ENCODE data around the gene PIK3R1. TPM values are rescaled to one million over a fixed set of nuclear protein-coding genes. Genes with fewer than 3 reads are reported as not detected.

PIK3R1 gene
- total RNA-seq, 4 donors from 2014 or later: 101 to 358 (median 190) TPM

DNA sequence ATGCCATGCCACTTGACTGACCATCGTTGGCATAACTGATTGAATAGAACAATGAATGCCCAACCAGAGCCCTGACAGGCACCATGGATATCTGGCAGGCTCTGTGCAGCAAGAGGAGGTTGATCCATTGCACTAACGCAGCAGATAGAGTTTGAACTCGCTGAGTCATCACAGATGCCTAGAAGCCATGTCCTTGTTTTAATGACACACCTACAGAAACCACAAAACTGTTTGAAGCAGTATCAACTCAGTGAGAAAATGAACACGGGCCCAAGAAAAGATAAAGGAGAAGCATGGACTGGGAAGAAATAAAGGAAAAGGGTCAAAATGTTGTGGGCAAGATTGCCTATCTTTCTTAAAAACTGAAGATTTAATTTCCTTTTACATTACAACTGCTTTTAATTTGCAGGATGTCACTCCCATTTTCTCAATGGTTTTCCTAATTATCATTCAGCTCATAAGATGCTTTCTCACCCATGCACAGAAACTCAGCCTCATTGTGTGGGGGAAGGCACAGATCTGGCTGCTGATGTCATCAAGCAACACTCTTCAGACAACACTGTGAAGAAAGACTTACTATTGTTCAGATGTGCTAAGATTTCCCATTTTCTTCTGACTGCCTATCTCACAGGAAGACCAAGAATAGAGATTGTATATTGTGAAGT, 129.0 kb downstream of the PIK3R1 start:
- intact Hi-C loops (cut with DNase I; ENCODE audit: low total_unique reads): no loop called here
- Histone ChIP-seq H3K4me3 (no peak overlapping the region), H3K27me3 (no peaks in the 10 kb centered on the region), H3K9me3 (no peaks in the 10 kb centered on the region), H3K36me3 (no peaks in the 10 kb centered on the region), H3K27ac (peak overlapping the region; percentile 65 to 70), H3K4me1 (no peaks in the 10 kb centered on the region)
- TF ChIP-seq, protein P1, sequence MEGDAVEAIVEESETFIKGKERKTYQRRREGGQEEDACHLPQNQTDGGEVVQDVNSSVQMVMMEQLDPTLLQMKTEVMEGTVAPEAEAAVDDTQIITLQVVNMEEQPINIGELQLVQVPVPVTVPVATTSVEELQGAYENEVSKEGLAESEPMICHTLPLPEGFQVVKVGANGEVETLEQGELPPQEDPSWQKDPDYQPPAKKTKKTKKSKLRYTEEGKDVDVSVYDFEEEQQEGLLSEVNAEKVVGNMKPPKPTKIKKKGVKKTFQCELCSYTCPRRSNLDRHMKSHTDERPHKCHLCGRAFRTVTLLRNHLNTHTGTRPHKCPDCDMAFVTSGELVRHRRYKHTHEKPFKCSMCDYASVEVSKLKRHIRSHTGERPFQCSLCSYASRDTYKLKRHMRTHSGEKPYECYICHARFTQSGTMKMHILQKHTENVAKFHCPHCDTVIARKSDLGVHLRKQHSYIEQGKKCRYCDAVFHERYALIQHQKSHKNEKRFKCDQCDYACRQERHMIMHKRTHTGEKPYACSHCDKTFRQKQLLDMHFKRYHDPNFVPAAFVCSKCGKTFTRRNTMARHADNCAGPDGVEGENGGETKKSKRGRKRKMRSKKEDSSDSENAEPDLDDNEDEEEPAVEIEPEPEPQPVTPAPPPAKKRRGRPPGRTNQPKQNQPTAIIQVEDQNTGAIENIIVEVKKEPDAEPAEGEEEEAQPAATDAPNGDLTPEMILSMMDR (IDR thresholded peaks at IDR 0.05): no peak
- TF ChIP-seq POLR2A (IDR thresholded peaks at IDR 0.05): no peak
- DNase-seq: no peak

DNA sequence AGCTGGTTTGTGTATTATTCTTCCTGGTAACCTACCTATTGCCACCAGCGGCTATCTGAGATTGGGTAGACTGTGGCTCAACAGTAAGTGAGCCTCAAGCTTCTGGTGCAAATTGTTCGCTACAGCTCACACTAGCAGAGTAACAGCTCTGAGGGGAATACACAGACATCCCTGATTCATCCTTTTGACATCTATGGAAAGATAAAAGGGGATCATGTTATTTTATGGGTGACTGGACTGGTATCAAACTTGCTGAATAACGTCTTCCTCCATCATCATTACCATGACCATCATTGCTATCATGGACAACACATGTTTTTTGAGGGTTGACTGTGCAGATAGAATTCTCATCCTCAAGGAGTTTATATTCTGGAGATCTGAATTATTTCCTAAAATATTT, 129.6 kb downstream of the PIK3R1 start:
- no peaks in the 10 kb centered on the region for H3K9me3 ChIP-seq
- no peak overlapping the region for H3K4me3 ChIP-seq
- no peaks in the 10 kb centered on the region for H3K27me3 ChIP-seq
- H3K27ac ChIP-seq: peak overlapping the region; percentile 65 to 70
- H3K36me3 ChIP-seq: no peaks in the 10 kb centered on the region
- no peaks in the 10 kb centered on the region for H3K4me1 ChIP-seq
- TF ChIP-seq, protein P1 (IDR thresholded peaks at IDR 0.05): no peak
- no peak for TF ChIP-seq POLR2A (IDR thresholded peaks at IDR 0.05)
- DNase-seq: no peak
- intact Hi-C loops (cut with DNase I; ENCODE audit: low total_unique reads): no loop called here

DNA sequence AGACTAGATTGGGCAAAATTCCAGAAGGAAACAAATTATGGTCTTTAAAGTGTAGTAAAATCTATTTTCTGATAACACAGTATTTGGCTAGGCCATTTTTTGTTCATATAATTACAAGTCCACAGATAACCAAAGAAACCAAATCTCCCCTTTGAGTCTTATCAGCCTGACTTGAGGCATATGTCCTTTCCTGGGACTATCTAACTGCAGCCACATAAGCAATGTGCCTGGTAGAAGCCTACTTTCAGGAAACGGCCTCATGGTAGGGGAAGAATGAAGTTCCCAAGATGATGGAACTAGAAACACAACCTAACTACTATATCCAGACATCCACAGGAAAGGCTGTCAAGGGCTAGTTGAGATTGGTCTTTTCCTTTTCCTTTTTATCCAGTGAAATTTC, 130.0 kb downstream of the PIK3R1 start:
- intact Hi-C loops (cut with DNase I; ENCODE audit: low total_unique reads): no loop called here
- Histone ChIP-seq H3K27ac (peak overlapping the region; percentile 65 to 70), H3K4me3 (no peak overlapping the region), H3K9me3 (no peaks in the 10 kb centered on the region), H3K27me3 (no peaks in the 10 kb centered on the region), H3K4me1 (no peaks in the 10 kb centered on the region), H3K36me3 (no peaks in the 10 kb centered on the region)
- TF ChIP-seq, protein P1 (IDR thresholded peaks at IDR 0.05): no peak
- no peak for TF ChIP-seq POLR2A (IDR thresholded peaks at IDR 0.05)
- DNase-seq: no peak

GRCh38 chr5:68347536-68347935, 132.0 kb downstream of the PIK3R1 start:
- no peaks in the 10 kb centered on the region for H3K4me1 ChIP-seq
- no peaks in the 10 kb centered on the region for H3K36me3 ChIP-seq
- TF ChIP-seq, protein P1 (IDR thresholded peaks at IDR 0.05): no peak
- no peak for TF ChIP-seq POLR2A (IDR thresholded peaks at IDR 0.05)
- H3K27me3 ChIP-seq: no peaks in the 10 kb centered on the region
- H3K9me3 ChIP-seq: no peaks in the 10 kb centered on the region
- DNase-seq: no peak
- intact Hi-C loops (cut with DNase I; ENCODE audit: low total_unique reads): no loop called here
- H3K4me3 ChIP-seq: no peak overlapping the region
- H3K27ac ChIP-seq: peak overlapping the region; percentile 65 to 70

GRCh38 chr5:68348447-68349222, 133.1 kb downstream of the PIK3R1 start:
- Histone ChIP-seq H3K27ac (peak overlapping the region; percentile 1 to 32), H3K27me3 (no peaks in the 10 kb centered on the region), H3K4me3 (no peak overlapping the region), H3K4me1 (no peaks in the 10 kb centered on the region), H3K9me3 (no peaks in the 10 kb centered on the region), H3K36me3 (no peaks in the 10 kb centered on the region)
- no peak for DNase-seq
- TF ChIP-seq, protein P1 (IDR thresholded peaks at IDR 0.05): no peak
- TF ChIP-seq POLR2A (IDR thresholded peaks at IDR 0.05): no peak
- intact Hi-C loops (cut with DNase I; ENCODE audit: low total_unique reads): no loop called here
